Fibroblast of mammary gland (primary cell): ENCODE measurements around the gene CDHR5.

Experiments used
- DNase-seq: peaks from one replicate; pipeline ENCODE4 v3.0.0-alpha.2; 2010; ENCODE audit warnings: low read depth
- H3K4me3 ChIP-seq: 2 replicates; pipeline ENCODE4 v1.5.1; 2011; ENCODE audit warnings: low read depth, mild to moderate bottlenecking, low read length, moderate library complexity; ENCODE audit not compliant: control insufficient read depth
- TF ChIP-seq, protein P1 (sequence below): conservative IDR thresholded peaks from 2 replicates; pipeline ENCODE4 v1.5.1; 2011; ENCODE audit warnings: low read depth, low read length, inconsistent platforms; ENCODE audit not compliant: control insufficient read depth, insufficient read depth

Gene CDHR5

GRCh38 chr11:643849-644738 lies 19.3 kb upstream of the CDHR5 start:
- TF ChIP-seq, protein P1, sequence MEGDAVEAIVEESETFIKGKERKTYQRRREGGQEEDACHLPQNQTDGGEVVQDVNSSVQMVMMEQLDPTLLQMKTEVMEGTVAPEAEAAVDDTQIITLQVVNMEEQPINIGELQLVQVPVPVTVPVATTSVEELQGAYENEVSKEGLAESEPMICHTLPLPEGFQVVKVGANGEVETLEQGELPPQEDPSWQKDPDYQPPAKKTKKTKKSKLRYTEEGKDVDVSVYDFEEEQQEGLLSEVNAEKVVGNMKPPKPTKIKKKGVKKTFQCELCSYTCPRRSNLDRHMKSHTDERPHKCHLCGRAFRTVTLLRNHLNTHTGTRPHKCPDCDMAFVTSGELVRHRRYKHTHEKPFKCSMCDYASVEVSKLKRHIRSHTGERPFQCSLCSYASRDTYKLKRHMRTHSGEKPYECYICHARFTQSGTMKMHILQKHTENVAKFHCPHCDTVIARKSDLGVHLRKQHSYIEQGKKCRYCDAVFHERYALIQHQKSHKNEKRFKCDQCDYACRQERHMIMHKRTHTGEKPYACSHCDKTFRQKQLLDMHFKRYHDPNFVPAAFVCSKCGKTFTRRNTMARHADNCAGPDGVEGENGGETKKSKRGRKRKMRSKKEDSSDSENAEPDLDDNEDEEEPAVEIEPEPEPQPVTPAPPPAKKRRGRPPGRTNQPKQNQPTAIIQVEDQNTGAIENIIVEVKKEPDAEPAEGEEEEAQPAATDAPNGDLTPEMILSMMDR, result no peak
- DNase-seq, result no peak
- H3K4me3 ChIP-seq, result no peak overlapping the region

GRCh38 chr11:643366-643765 lies 18.6 kb upstream of the CDHR5 start:
- no peak for DNase-seq
- TF ChIP-seq, protein P1, result no peak
- H3K4me3 ChIP-seq, result no peak overlapping the region

GRCh38 chr11:641806-642370 lies 17.1 kb upstream of the CDHR5 start:
- no peak for DNase-seq
- H3K4me3 ChIP-seq, result no peak overlapping the region
- TF ChIP-seq, protein P1, result no peak

DNA sequence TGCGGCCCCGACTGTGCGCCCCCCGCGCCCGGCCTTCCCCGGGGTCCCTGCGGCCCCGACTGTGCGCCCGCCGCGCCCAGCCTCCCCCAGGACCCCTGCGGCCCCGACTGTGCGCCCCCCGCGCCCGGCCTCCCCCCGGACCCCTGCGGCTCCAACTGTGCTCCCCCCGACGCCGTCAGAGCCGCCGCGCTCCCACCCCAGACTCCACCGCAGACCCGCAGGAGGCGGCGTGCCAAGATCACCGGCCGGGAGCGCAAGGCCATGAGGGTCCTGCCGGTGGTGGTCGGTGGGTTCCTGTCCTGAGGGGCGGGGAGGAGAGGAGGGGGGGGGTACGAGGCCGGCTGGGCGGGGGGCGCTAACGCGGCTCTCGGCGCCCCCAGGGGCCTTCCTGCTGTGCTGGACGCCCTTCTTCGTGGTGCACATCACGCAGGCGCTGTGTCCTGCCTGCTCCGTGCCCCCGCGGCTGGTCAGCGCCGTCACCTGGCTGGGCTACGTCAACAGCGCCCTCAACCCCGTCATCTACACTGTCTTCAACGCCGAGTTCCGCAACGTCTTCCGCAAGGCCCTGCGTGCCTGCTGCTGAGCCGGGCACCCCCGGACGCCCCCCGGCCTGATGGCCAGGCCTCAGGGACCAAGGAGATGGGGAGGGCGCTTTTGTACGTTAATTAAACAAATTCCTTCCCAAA lies 15.4 kb upstream of the CDHR5 start:
- H3K4me3 ChIP-seq, result no peak overlapping the region
- no peak for DNase-seq
- TF ChIP-seq, protein P1, result no peak

GRCh38 chr11:639332-639955 lies 14.7 kb upstream of the CDHR5 start:
- DNase-seq, result no peak
- no peak overlapping the region for H3K4me3 ChIP-seq
- TF ChIP-seq, protein P1, result no peak

GRCh38 chr11:638631-639331 lies 14.0 kb upstream of the CDHR5 start:
- DNase-seq, result no peak
- TF ChIP-seq, protein P1, result no peak
- no peak overlapping the region for H3K4me3 ChIP-seq
